ENCODE measurements around the gene PUM2. TPM values are rescaled to one million over a fixed set of nuclear protein-coding genes. Genes with fewer than 3 reads are reported as not detected.

Gene PUM2
- total RNA-seq, 1 experiment from 2014 or later, result 105 TPM

DNA sequence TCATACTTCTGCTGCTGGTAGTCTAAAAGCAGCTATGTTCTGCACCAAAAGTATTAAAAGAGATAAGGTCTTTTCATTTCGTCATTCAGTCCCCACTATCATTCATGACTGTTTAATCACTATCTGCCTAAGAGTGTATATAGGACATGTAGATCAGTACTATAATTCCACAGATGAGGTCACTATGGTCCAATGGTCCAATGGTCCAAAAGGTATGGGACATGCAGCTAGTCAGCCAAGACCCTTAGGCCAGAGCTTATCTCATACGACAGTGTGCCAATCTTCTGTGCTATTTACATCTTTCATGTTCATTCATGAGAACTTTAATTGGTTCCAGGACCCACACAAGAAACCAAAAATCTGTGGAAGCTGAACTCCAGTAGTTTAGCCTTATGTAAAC lies 83.1 kb downstream of the PUM2 start:
- no peak overlapping the region for H3K4me3 ChIP-seq (replicated peaks in 1 of 2; ENCODE audit: low read depth in 1 of 2, low read length in 2 of 2)
- no TSS peak for BruUV-seq (replicated peaks)
- TF ChIP-seq ZFX (IDR thresholded peaks at IDR 0.05) (no peak), CBX3 (IDR thresholded peaks at IDR 0.05; ENCODE audit: low read depth) (no peak), JUND (IDR thresholded peaks at IDR 0.05) (no peak), EZH2 (IDR thresholded peaks at IDR 0.05) (no peak), FOSL1 (IDR thresholded peaks at IDR 0.05; ENCODE audit: low read depth) (no peak), SIN3A (IDR thresholded peaks at IDR 0.05; ENCODE audit: low read depth) (no peak), SRF (IDR thresholded peaks at IDR 0.05; ENCODE audit: low read depth) (no peak)
- no peaks in the 10 kb centered on the region for H3K27me3 ChIP-seq (ENCODE audit: insufficient read depth, low read length)
- H3K79me2 ChIP-seq (ENCODE audit: insufficient read depth, low read length), result peaks cover 58% of the 10 kb centered on the region
- intact Hi-C loops (cut with micrococcal nuclease), result no loop called here
- H3K36me3 ChIP-seq (ENCODE audit: control insufficient read depth in 1 of 2, insufficient read depth in 2 of 2, low read length in 2 of 2), result peaks cover 9 to 12% of the 10 kb centered on the region in 2 experiments; a peak in 3 of 4 replicates
- H3K9me2 ChIP-seq (ENCODE audit: insufficient read depth), result no peaks in the 10 kb centered on the region
- no peak overlapping the region for H3K4me2 ChIP-seq (ENCODE audit: low read length)
- H3K27ac ChIP-seq (ENCODE audit: low read depth, low read length), result no peak overlapping the region
- no peaks in the 10 kb centered on the region for H3K9me3 ChIP-seq (ENCODE audit: control insufficient read depth in 1 of 2, insufficient read depth in 1 of 2, low read depth in 1 of 2, low read length in 2 of 2)
- ChIA-PET POLR2A (no interaction called here), RAD21 (ENCODE audit: low non-redundant PET in 1 of 2, low total read pairs in 2 of 2, uncharacterized antibody in 2 of 2, unreplicated experiment in 2 of 2) (no interaction called here), CTCF (no interaction called here)
- H3K4me1 ChIP-seq (ENCODE audit: control insufficient read depth in 1 of 2, insufficient read depth in 2 of 2, low read length in 2 of 2), result no peaks in the 10 kb centered on the region
- ATAC-seq, result no peak
- no peak overlapping the region for H2AFZ ChIP-seq (ENCODE audit: low read depth, low read length, poor library complexity, severe bottlenecking)
- no peak for DNase-seq (ENCODE audit: low read depth, low spot score)
- no peak overlapping the region for H3K9ac ChIP-seq (ENCODE audit: low read length)
- H4K20me1 ChIP-seq (ENCODE audit: insufficient read depth), result peaks cover 5% of the 10 kb centered on the region; the same call in 1 of the 2 replicates

DNA sequence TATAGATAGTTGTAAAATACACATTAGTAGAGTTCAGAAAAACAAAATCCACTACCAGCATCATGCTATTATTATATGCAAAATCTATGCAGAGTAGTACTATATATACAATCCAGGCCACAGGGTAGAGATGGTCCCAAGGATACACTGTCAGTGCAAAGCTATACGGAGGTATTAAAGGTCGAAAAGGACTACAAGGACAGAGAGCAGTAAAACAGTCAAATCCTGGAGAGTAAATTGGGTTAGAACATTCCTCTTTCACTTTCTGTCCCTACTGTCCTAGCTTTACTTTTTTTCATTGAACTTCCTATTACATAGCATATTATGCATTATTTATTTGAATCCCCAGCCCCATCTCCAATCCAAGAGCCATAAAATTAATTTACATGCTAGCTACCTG lies 86.0 kb downstream of the PUM2 start:
- intact Hi-C loops (cut with micrococcal nuclease), result no loop called here
- CTCF ChIA-PET, result no interaction called here
- POLR2A ChIA-PET, result no interaction called here
- Histone ChIP-seq H3K4me3 (replicated peaks in 1 of 2; ENCODE audit: low read depth in 1 of 2, low read length in 2 of 2) (no peak overlapping the region), H3K9me3 (ENCODE audit: control insufficient read depth in 1 of 2, insufficient read depth in 1 of 2, low read depth in 1 of 2, low read length in 2 of 2) (no peaks in the 10 kb centered on the region), H3K79me2 (ENCODE audit: insufficient read depth, low read length) (peaks cover 56% of the 10 kb centered on the region), H3K27me3 (ENCODE audit: insufficient read depth, low read length) (no peaks in the 10 kb centered on the region), H3K4me2 (ENCODE audit: low read length) (no peak overlapping the region), H4K20me1 (ENCODE audit: insufficient read depth) (no peaks in the 10 kb centered on the region; the same call in none of the 2 replicates), H3K27ac (ENCODE audit: low read depth, low read length) (no peak overlapping the region), H2AFZ (ENCODE audit: low read depth, low read length, poor library complexity, severe bottlenecking) (no peak overlapping the region), H3K9me2 (ENCODE audit: insufficient read depth) (no peaks in the 10 kb centered on the region), H3K36me3 (ENCODE audit: control insufficient read depth in 1 of 2, insufficient read depth in 2 of 2, low read length in 2 of 2) (peaks cover 16 to 22% of the 10 kb centered on the region in 2 experiments), H3K9ac (ENCODE audit: low read length) (no peak overlapping the region), H3K4me1 (ENCODE audit: control insufficient read depth in 1 of 2, insufficient read depth in 2 of 2, low read length in 2 of 2) (no peaks in the 10 kb centered on the region)
- BruUV-seq (replicated peaks), result no TSS peak
- DNase-seq (ENCODE audit: low read depth, low spot score), result no peak
- ATAC-seq, result no peak
- RAD21 ChIA-PET (ENCODE audit: low non-redundant PET in 1 of 2, low total read pairs in 2 of 2, uncharacterized antibody in 2 of 2, unreplicated experiment in 2 of 2), result no interaction called here
- TF ChIP-seq, protein P1, sequence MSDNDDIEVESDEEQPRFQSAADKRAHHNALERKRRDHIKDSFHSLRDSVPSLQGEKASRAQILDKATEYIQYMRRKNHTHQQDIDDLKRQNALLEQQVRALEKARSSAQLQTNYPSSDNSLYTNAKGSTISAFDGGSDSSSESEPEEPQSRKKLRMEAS (IDR thresholded peaks at IDR 0.05), result no peak
- TF ChIP-seq, protein P2, sequence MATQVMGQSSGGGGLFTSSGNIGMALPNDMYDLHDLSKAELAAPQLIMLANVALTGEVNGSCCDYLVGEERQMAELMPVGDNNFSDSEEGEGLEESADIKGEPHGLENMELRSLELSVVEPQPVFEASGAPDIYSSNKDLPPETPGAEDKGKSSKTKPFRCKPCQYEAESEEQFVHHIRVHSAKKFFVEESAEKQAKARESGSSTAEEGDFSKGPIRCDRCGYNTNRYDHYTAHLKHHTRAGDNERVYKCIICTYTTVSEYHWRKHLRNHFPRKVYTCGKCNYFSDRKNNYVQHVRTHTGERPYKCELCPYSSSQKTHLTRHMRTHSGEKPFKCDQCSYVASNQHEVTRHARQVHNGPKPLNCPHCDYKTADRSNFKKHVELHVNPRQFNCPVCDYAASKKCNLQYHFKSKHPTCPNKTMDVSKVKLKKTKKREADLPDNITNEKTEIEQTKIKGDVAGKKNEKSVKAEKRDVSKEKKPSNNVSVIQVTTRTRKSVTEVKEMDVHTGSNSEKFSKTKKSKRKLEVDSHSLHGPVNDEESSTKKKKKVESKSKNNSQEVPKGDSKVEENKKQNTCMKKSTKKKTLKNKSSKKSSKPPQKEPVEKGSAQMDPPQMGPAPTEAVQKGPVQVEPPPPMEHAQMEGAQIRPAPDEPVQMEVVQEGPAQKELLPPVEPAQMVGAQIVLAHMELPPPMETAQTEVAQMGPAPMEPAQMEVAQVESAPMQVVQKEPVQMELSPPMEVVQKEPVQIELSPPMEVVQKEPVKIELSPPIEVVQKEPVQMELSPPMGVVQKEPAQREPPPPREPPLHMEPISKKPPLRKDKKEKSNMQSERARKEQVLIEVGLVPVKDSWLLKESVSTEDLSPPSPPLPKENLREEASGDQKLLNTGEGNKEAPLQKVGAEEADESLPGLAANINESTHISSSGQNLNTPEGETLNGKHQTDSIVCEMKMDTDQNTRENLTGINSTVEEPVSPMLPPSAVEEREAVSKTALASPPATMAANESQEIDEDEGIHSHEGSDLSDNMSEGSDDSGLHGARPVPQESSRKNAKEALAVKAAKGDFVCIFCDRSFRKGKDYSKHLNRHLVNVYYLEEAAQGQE (IDR thresholded peaks at IDR 0.05; ENCODE audit: low read depth), result no peak
- TF ChIP-seq, protein P3, sequence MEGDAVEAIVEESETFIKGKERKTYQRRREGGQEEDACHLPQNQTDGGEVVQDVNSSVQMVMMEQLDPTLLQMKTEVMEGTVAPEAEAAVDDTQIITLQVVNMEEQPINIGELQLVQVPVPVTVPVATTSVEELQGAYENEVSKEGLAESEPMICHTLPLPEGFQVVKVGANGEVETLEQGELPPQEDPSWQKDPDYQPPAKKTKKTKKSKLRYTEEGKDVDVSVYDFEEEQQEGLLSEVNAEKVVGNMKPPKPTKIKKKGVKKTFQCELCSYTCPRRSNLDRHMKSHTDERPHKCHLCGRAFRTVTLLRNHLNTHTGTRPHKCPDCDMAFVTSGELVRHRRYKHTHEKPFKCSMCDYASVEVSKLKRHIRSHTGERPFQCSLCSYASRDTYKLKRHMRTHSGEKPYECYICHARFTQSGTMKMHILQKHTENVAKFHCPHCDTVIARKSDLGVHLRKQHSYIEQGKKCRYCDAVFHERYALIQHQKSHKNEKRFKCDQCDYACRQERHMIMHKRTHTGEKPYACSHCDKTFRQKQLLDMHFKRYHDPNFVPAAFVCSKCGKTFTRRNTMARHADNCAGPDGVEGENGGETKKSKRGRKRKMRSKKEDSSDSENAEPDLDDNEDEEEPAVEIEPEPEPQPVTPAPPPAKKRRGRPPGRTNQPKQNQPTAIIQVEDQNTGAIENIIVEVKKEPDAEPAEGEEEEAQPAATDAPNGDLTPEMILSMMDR (IDR thresholded peaks at IDR 0.05 in 2 of 3, conservative IDR thresholded peaks at IDR 0.05 in 1 of 3; ENCODE audit: borderline replicate concordance in 1 of 3, insufficient read depth in 1 of 3, low read depth in 2 of 3, low read length in 2 of 3), result no peak
- TF ChIP-seq, protein P4, sequence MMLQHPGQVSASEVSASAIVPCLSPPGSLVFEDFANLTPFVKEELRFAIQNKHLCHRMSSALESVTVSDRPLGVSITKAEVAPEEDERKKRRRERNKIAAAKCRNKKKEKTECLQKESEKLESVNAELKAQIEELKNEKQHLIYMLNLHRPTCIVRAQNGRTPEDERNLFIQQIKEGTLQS (IDR thresholded peaks at IDR 0.05), result no peak
- TF ChIP-seq ZNF274 (IDR thresholded peaks at IDR 0.05; ENCODE audit: low read depth, low read length), result no peak
- no peak for TF ChIP-seq TCF7L2 (IDR thresholded peaks at IDR 0.05; ENCODE audit: borderline replicate concordance, extremely low read depth, insufficient read depth, insufficient read length)
- TF ChIP-seq SRF (IDR thresholded peaks at IDR 0.05; ENCODE audit: low read depth), result no peak
- no peak for TF ChIP-seq POLR2A (IDR thresholded peaks at IDR 0.05; ENCODE audit: borderline replicate concordance, extremely low read depth, insufficient read depth, insufficient read length)
- no peak for TF ChIP-seq YY1 (IDR thresholded peaks at IDR 0.05; ENCODE audit: extremely low read depth, insufficient replicate concordance, low read depth, low read length)
- TF ChIP-seq FOSL1 (IDR thresholded peaks at IDR 0.05; ENCODE audit: low read depth), result no peak
- no peak for TF ChIP-seq EGR1 (IDR thresholded peaks at IDR 0.05; ENCODE audit: low read depth)
- TF ChIP-seq SP1 (IDR thresholded peaks at IDR 0.05; ENCODE audit: low read depth), result no peak

All from HCT116 (cell line).